ENCODE measurements around the gene ZAP70.

DNA sequence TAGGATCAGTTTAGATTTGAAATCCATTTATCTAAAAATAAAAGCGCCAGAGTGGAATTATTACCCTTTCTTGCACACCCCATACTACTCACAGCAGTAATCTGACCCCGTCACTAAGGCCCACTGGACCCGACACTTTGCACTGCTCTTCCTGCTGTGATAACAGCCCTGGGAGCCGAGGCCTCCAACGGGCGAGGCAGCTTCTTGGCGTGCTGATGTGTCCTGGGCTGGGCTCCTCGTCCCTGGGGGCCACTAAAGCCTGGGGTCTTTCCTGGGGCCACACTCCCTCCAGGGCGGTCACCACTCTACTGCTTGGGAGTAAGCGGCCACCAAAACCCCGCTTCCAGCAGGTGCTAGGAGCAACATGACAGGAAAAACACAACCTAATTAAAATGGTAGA is 61.7 kb downstream of the ZAP70 start:
- TF ChIP-seq POLR2A (IDR thresholded peaks at IDR 0.05) = no peak
- TF ChIP-seq, protein P1, sequence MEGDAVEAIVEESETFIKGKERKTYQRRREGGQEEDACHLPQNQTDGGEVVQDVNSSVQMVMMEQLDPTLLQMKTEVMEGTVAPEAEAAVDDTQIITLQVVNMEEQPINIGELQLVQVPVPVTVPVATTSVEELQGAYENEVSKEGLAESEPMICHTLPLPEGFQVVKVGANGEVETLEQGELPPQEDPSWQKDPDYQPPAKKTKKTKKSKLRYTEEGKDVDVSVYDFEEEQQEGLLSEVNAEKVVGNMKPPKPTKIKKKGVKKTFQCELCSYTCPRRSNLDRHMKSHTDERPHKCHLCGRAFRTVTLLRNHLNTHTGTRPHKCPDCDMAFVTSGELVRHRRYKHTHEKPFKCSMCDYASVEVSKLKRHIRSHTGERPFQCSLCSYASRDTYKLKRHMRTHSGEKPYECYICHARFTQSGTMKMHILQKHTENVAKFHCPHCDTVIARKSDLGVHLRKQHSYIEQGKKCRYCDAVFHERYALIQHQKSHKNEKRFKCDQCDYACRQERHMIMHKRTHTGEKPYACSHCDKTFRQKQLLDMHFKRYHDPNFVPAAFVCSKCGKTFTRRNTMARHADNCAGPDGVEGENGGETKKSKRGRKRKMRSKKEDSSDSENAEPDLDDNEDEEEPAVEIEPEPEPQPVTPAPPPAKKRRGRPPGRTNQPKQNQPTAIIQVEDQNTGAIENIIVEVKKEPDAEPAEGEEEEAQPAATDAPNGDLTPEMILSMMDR (IDR thresholded peaks at IDR 0.05) = no peak

Data from right lobe of liver (tissue), 4 donors.